Dermis lymphatic vessel endothelial cell (primary cell): ENCODE data around the gene AGL. TPM values are rescaled to one million over a fixed set of nuclear protein-coding genes. Genes with fewer than 3 reads are reported as not detected.

Experiments
- total RNA-seq: library from RNA; depleted of rRNA; stranded (reverse); fragments of >200 nt; gene quantifications from 2 replicates; pipeline ENCODE4 v1.2.1, GENCODE V29; 2014

Gene AGL
- total RNA-seq, result 7.7 and 10.1 TPM in 2 replicates

DNA sequence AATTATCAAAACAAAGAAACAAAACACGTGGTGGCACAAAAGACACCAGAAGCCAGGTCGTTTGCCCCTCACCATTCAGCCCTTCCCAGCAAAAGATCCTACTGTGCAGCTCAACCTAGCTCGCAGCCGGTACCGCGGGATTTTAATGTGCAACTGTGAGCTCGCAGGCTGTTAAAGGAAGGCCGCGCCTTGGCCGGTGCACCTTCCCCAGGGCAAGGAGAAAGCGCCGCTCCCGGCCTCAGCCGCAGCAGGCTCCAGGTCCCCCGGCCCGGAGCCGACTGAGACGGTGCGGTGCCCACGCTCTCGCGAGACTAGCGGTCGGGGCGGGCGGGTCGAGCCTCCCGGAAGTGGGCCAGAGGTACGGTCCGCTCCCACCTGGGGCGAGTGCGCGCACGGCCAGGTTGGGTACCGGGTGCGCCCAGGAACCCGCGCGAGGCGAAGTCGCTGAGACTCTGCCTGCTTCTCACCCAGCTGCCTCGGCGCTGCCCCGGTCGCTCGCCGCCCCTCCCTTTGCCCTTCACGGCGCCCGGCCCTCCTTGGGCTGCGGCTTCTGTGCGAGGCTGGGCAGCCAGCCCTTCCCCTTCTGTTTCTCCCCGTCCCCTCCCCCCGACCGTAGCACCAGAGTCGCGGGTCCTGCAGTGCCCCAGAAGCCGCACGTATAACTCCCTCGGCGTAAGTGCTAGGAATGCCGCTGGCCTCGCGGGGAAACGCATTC, at the start of gene AGL:
AGL (plus strand) TSS at position 618 of the 715 bp plus-strand sequence. CDS start 682 bp downstream, outside the sequence.

DNA sequence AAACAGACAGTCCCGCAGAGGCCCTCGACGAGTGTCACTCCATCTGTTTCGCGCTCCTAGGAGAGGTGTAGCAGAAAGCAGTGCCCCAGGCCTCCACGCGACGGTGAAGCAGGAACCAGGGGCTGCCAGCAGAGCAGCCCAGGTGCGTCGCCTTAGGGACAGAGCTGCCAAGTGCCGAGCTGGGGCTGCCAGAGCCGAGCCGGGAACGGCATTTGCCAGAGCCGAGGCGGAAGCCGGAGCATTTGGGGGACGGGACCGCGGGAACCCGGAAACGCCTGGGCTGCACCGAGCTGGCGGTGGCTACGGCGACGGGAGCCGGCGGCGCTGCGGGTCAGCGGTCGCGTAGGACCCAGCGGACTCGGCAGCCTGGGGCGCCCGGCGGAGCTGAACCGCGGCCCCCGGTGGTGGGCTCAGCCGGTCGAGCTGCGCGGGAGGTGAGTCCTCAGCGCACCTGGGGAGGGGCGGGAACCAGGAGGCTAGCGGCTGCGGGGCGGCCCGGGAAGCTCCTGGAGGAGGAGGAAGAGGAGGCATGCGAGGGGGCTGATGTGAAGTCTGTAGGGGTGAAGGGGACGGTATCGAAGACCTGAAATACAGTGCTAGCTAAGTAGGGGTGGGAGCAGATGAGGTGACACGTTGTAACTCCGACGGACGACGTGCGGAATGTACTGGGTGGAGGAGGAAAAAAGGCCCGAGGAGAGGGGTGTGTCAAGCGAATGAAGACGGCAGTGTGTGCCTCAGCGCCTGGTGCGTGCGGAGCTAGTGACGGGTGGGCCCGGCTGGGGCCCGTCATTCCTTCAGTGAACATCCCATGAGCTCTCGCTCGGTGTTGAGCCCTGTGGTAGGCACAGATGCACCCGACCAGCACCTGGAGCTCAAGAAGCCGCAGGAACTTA, 119.8 kb downstream of the AGL start, which contains the start of gene SLC35A3:
SLC35A3 (plus strand) TSS at position 268 of the 893 bp plus-strand sequence. CDS start 23,559 bp downstream, outside the sequence.

Other genes with a start within 250 kb of the AGL start
- gene PALMD, start 204.2 kb upstream of the AGL start, total RNA-seq, result 8.0 and 15.1 TPM in 2 replicates
- 0.65 and 1.2 TPM in 2 replicates for gene FRRS1, start 83.7 kb upstream of the AGL start, total RNA-seq
- 19.7 and 20.6 TPM in 2 replicates for gene SLC35A3, start 119.6 kb downstream of the AGL start, total RNA-seq